GM12878 (cell line): Measurements from ENCODE around the gene CYTH3.

ENCODE experiments used
- ASH2L ChIP-seq: fragments of 300-600, 200-600 bp; sonication (generic); IDR thresholded peaks from 2 replicates; pipeline ENCODE4 v1.6.1; 2017; ENCODE audit warnings: low read depth, mild to moderate bottlenecking, borderline replicate concordance
- ATF7 ChIP-seq: fragments of 450-650 bp; IDR thresholded peaks from 2 replicates; pipeline ENCODE4 v1.6.1; 2016; ENCODE audit warnings: low read depth, mild to moderate bottlenecking
- CHD2 ChIP-seq: IDR thresholded peaks from 2 replicates; pipeline ENCODE4 v1.6.1; 2011; ENCODE audit warnings: low read depth, low read length, improper control_type of control experiment, borderline replicate concordance
- HDAC6 ChIP-seq: fragments of 200-600 bp; sonication (generic); IDR thresholded peaks from one replicate; pipeline ENCODE4 v1.8.0; 2017; ENCODE audit warnings: antibody characterized with exemption; ENCODE audit not compliant: unreplicated experiment
- NFYB ChIP-seq: IDR thresholded peaks from 2 replicates; pipeline ENCODE4 v1.6.1; 2011; ENCODE audit warnings: low read depth, mild to moderate bottlenecking, low read length, improper control_type of control experiment, moderate library complexity; ENCODE audit not compliant: insufficient read depth
- POLR2A ChIP-seq: IDR thresholded peaks from 2 replicates; pipeline ENCODE4 v1.6.1; 2011; ENCODE audit warnings: low read depth, mild to moderate bottlenecking, low read length
- POLR2AphosphoS5 ChIP-seq: IDR thresholded peaks from 2 replicates; pipeline ENCODE4 v1.6.1; 2011; ENCODE audit warnings: mild to moderate bottlenecking, low read length, inconsistent platforms
- SRF ChIP-seq, 2 experiments: IDR thresholded peaks; 2 replicates each; pipeline ENCODE4 v1.6.1; 2011; ENCODE audit warnings: low read depth in 2 of 2, low read length in 2 of 2, mild to moderate bottlenecking in 1 of 2, moderate library complexity in 1 of 2
- TCF12 ChIP-seq: IDR thresholded peaks from 2 replicates; pipeline ENCODE4 v1.6.1; 2011; ENCODE audit warnings: low read depth, mild to moderate bottlenecking, low read length
- YY1 ChIP-seq: IDR thresholded peaks from 2 replicates; pipeline ENCODE4 v1.6.1; 2011; ENCODE audit warnings: low read depth, mild to moderate bottlenecking, low read length
- TF ChIP-seq, protein P1 (sequence below): IDR thresholded peaks from 2 replicates; pipeline ENCODE4 v1.6.1; 2011; ENCODE audit warnings: low read depth, low read length, improper control_type of control experiment, borderline replicate concordance
- TF ChIP-seq, protein P2 (sequence below): fragments of 450-650 bp; formaldehyde crosslinking; IDR thresholded peaks from 2 replicates; pipeline ENCODE4 v1.5.0; 2022; ENCODE audit warnings: mild to moderate bottlenecking, missing genetic modification characterization
- TF ChIP-seq, protein P3 (sequence below), 3 experiments: IDR thresholded peaks in 2 of 3; conservative IDR thresholded peaks in 1 of 3; 2 replicates each; pipeline ENCODE4 v1.5.1; 2011; ENCODE audit warnings: low read depth in 3 of 3, low read length in 3 of 3, mild to moderate bottlenecking in 3 of 3, control low read depth in 2 of 3, moderate library complexity in 2 of 3, inconsistent platforms in 1 of 3, mixed read lengths in 1 of 3; ENCODE audit not compliant: control insufficient read depth in 2 of 3, insufficient read depth in 1 of 3; ENCODE audit errors: extremely low read depth in 1 of 3
- TF ChIP-seq, protein P4 (sequence below): fragments of 450-650 bp; IDR thresholded peaks from 2 replicates; pipeline ENCODE4 v1.6.1; 2017; ENCODE audit warnings: antibody characterized with exemption, mild to moderate bottlenecking, moderate library complexity

DNA sequence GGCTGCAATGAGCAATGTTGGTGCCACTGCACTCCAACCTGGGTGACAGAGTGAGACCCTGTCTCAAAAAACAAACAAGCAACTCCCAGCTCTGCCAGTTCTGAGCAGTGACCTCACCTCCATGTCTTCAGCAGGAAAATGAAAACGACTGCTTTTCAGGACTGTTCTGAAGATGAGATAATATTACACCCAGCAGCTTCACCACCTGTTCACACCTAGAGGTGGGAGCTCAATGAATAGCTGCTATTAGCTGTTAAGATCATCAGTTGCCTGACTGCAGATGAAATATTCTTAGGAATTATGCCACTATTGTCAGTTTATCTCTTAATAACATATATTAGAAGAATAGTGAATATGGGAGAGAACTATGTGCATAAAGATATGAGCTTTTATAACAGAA lies 48.4 kb upstream of the CYTH3 start:
- no peak for TF ChIP-seq HDAC6
- no peak for TF ChIP-seq YY1
- TF ChIP-seq, protein P1, sequence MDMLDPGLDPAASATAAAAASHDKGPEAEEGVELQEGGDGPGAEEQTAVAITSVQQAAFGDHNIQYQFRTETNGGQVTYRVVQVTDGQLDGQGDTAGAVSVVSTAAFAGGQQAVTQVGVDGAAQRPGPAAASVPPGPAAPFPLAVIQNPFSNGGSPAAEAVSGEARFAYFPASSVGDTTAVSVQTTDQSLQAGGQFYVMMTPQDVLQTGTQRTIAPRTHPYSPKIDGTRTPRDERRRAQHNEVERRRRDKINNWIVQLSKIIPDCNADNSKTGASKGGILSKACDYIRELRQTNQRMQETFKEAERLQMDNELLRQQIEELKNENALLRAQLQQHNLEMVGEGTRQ, result no peak
- TF ChIP-seq SRF (IDR thresholded peaks at IDR 0.05; ENCODE audit: low read depth in 2 of 2, low read length in 2 of 2), result no peak
- no peak for TF ChIP-seq POLR2A
- no peak for TF ChIP-seq ATF7
- TF ChIP-seq, protein P2, sequence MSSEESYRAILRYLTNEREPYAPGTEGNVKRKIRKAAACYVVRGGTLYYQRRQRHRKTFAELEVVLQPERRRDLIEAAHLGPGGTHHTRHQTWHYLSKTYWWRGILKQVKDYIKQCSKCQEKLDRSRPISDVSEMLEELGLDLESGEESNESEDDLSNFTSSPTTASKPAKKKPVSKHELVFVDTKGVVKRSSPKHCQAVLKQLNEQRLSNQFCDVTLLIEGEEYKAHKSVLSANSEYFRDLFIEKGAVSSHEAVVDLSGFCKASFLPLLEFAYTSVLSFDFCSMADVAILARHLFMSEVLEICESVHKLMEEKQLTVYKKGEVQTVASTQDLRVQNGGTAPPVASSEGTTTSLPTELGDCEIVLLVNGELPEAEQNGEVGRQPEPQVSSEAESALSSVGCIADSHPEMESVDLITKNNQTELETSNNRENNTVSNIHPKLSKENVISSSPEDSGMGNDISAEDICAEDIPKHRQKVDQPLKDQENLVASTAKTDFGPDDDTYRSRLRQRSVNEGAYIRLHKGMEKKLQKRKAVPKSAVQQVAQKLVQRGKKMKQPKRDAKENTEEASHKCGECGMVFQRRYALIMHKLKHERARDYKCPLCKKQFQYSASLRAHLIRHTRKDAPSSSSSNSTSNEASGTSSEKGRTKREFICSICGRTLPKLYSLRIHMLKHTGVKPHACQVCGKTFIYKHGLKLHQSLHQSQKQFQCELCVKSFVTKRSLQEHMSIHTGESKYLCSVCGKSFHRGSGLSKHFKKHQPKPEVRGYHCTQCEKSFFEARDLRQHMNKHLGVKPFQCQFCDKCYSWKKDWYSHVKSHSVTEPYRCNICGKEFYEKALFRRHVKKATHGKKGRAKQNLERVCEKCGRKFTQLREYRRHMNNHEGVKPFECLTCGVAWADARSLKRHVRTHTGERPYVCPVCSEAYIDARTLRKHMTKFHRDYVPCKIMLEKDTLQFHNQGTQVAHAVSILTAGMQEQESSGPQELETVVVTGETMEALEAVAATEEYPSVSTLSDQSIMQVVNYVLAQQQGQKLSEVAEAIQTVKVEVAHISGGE (CRISPR knock-in tag), result no peak
- no peak for TF ChIP-seq NFYB
- TF ChIP-seq TCF12, result no peak
- no peak for TF ChIP-seq CHD2
- no peak for TF ChIP-seq ASH2L
- no peak for TF ChIP-seq POLR2AphosphoS5
- TF ChIP-seq, protein P3, sequence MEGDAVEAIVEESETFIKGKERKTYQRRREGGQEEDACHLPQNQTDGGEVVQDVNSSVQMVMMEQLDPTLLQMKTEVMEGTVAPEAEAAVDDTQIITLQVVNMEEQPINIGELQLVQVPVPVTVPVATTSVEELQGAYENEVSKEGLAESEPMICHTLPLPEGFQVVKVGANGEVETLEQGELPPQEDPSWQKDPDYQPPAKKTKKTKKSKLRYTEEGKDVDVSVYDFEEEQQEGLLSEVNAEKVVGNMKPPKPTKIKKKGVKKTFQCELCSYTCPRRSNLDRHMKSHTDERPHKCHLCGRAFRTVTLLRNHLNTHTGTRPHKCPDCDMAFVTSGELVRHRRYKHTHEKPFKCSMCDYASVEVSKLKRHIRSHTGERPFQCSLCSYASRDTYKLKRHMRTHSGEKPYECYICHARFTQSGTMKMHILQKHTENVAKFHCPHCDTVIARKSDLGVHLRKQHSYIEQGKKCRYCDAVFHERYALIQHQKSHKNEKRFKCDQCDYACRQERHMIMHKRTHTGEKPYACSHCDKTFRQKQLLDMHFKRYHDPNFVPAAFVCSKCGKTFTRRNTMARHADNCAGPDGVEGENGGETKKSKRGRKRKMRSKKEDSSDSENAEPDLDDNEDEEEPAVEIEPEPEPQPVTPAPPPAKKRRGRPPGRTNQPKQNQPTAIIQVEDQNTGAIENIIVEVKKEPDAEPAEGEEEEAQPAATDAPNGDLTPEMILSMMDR (IDR thresholded peaks at IDR 0.05 in 2 of 3, conservative IDR thresholded peaks at IDR 0.05 in 1 of 3; ENCODE audit: control insufficient read depth in 2 of 3, extremely low read depth in 1 of 3, insufficient read depth in 1 of 3, low read depth in 3 of 3, low read length in 3 of 3), result no peak
- TF ChIP-seq, protein P4, sequence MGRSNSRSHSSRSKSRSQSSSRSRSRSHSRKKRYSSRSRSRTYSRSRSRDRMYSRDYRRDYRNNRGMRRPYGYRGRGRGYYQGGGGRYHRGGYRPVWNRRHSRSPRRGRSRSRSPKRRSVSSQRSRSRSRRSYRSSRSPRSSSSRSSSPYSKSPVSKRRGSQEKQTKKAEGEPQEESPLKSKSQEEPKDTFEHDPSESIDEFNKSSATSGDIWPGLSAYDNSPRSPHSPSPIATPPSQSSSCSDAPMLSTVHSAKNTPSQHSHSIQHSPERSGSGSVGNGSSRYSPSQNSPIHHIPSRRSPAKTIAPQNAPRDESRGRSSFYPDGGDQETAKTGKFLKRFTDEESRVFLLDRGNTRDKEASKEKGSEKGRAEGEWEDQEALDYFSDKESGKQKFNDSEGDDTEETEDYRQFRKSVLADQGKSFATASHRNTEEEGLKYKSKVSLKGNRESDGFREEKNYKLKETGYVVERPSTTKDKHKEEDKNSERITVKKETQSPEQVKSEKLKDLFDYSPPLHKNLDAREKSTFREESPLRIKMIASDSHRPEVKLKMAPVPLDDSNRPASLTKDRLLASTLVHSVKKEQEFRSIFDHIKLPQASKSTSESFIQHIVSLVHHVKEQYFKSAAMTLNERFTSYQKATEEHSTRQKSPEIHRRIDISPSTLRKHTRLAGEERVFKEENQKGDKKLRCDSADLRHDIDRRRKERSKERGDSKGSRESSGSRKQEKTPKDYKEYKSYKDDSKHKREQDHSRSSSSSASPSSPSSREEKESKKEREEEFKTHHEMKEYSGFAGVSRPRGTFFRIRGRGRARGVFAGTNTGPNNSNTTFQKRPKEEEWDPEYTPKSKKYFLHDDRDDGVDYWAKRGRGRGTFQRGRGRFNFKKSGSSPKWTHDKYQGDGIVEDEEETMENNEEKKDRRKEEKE, result no peak
